ENCODE data around the gene GALNT7.

Gene GALNT7

GRCh38 chr4:173274744-173275143, 106.1 kb downstream of the GALNT7 start:
- H3K9ac ChIP-seq (ENCODE audit: low read depth, low read length, poor library complexity) = no peak overlapping the region
- H3K18ac ChIP-seq (ENCODE audit: low read length) = no peak overlapping the region
- no peak overlapping the region for H2AK5ac ChIP-seq (ENCODE audit: low read depth, low read length)
- H3K4me3 ChIP-seq (ENCODE audit: low read length in 2 of 2) = no peak overlapping the region
- peaks cover 2 to 3% of the 10 kb centered on the region in 2 donors for H3K36me3 ChIP-seq (replicated peaks in 1 of 2; ENCODE audit: control insufficient read depth in 2 of 2, insufficient read depth in 2 of 2, low read length in 2 of 2)
- H2AFZ ChIP-seq (ENCODE audit: low read length) = no peak overlapping the region
- no peak overlapping the region for H4K8ac ChIP-seq (ENCODE audit: low read depth, low read length)
- peaks cover 2% of the 10 kb centered on the region for H3K79me1 ChIP-seq (ENCODE audit: low read depth, low read length)
- no peak overlapping the region for H2BK5ac ChIP-seq (ENCODE audit: low read length)
- WGBS, 2 donors (ENCODE audit: extremely low coverage in 2 of 2, insufficient read length in 2 of 2, insufficient replicate concordance in 1 of 2) = no CpG with 5 or more reads among the region's 4 CpGs
- no peak overlapping the region for H3K4ac ChIP-seq (ENCODE audit: low read length)
- no peaks in the 10 kb centered on the region for H3K27me3 ChIP-seq (ENCODE audit: control insufficient read depth in 3 of 3, insufficient read depth in 3 of 3, low read depth in 1 of 3, low read length in 3 of 3)
- peaks cover 5 to 6% of the 10 kb centered on the region in 2 donors for H3K9me3 ChIP-seq (replicated peaks in 1 of 2; ENCODE audit: control insufficient read depth in 2 of 2, insufficient read depth in 1 of 2, low read depth in 1 of 2, low read length in 2 of 2)
- H3K23ac ChIP-seq (ENCODE audit: low read depth, low read length, poor library complexity) = no peak overlapping the region
- H2BK120ac ChIP-seq (ENCODE audit: low read depth, low read length) = no peak overlapping the region
- H3K4me2 ChIP-seq (ENCODE audit: insufficient read depth, low read length, poor library complexity, severe bottlenecking) = no peak overlapping the region
- no peak overlapping the region for H3K27ac ChIP-seq (replicated peaks; ENCODE audit: low read length)
- no peak overlapping the region for H3K14ac ChIP-seq (ENCODE audit: low read length)
- peaks cover 0 to 2% of the 10 kb centered on the region in 2 donors for H3K4me1 ChIP-seq (ENCODE audit: control insufficient read depth in 2 of 2, insufficient read depth in 1 of 2, low read depth in 1 of 2, low read length in 2 of 2)
- no peak overlapping the region for H2BK12ac ChIP-seq (ENCODE audit: low read length)
- H4K91ac ChIP-seq (ENCODE audit: low read depth, low read length, poor library complexity) = no peak overlapping the region
- H2BK15ac ChIP-seq (ENCODE audit: low read length) = no peak overlapping the region
- DNase-seq (ENCODE audit: low spot score) = no peak

DNA sequence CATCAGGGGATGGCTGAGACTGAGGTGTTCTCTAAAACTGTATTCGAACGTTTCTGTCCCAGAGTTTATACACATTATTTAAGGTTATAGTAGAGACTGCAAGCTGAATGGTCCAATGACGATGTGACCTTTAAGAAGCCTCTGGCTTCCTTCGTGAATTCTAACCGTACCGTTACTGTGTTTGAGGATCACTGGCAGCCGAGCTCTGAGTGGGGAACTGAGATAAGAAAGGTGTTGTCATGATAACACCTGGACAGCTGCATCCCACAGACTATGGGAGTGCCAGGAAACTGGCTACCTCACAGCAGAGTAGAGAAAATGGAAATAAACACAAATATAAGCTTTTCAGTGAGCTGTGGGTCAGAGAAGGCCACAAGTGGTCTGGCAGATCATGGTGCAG, 106.5 kb downstream of the GALNT7 start:
- Histone ChIP-seq H3K4me2 (ENCODE audit: insufficient read depth, low read length, poor library complexity, severe bottlenecking) (no peak overlapping the region), H3K14ac (ENCODE audit: low read length) (no peak overlapping the region), H3K36me3 (replicated peaks in 1 of 2; ENCODE audit: control insufficient read depth in 2 of 2, insufficient read depth in 2 of 2, low read length in 2 of 2) (peaks cover 2 to 3% of the 10 kb centered on the region in 2 donors), H3K27ac (replicated peaks; ENCODE audit: low read length) (no peak overlapping the region), H4K8ac (ENCODE audit: low read depth, low read length) (no peak overlapping the region), H3K79me1 (ENCODE audit: low read depth, low read length) (peaks cover 2% of the 10 kb centered on the region), H4K91ac (ENCODE audit: low read depth, low read length, poor library complexity) (no peak overlapping the region), H2BK12ac (ENCODE audit: low read length) (no peak overlapping the region), H2AFZ (ENCODE audit: low read length) (no peak overlapping the region), H2BK5ac (ENCODE audit: low read length) (no peak overlapping the region), H3K4ac (ENCODE audit: low read length) (no peak overlapping the region), H3K27me3 (ENCODE audit: control insufficient read depth in 3 of 3, insufficient read depth in 3 of 3, low read depth in 1 of 3, low read length in 3 of 3) (no peaks in the 10 kb centered on the region), H3K9ac (ENCODE audit: low read depth, low read length, poor library complexity) (no peak overlapping the region), H3K18ac (ENCODE audit: low read length) (no peak overlapping the region), H2BK120ac (ENCODE audit: low read depth, low read length) (no peak overlapping the region), H2AK5ac (ENCODE audit: low read depth, low read length) (no peak overlapping the region), H3K9me3 (replicated peaks in 1 of 2; ENCODE audit: control insufficient read depth in 2 of 2, insufficient read depth in 1 of 2, low read depth in 1 of 2, low read length in 2 of 2) (peaks cover 6 to 7% of the 10 kb centered on the region in 2 donors), H2BK15ac (ENCODE audit: low read length) (no peak overlapping the region), H3K4me1 (ENCODE audit: control insufficient read depth in 2 of 2, insufficient read depth in 1 of 2, low read depth in 1 of 2, low read length in 2 of 2) (peaks cover 0 to 2% of the 10 kb centered on the region in 2 donors), H3K23ac (ENCODE audit: low read depth, low read length, poor library complexity) (no peak overlapping the region), H3K4me3 (ENCODE audit: low read length in 2 of 2) (peak overlapping the region in 1 of 2 donors; percentile 46)
- no CpG with 5 or more reads among the region's 7 CpGs for WGBS, 2 donors (ENCODE audit: extremely low coverage in 2 of 2, insufficient read length in 2 of 2, insufficient replicate concordance in 1 of 2)
- no peak for DNase-seq (ENCODE audit: low spot score)

- H3K36me3 ChIP-seq (replicated peaks in 1 of 2; ENCODE audit: control insufficient read depth in 2 of 2, insufficient read depth in 2 of 2, low read length in 2 of 2) = peaks cover 2 to 3% of the 10 kb centered on the region in 2 donors
- H3K14ac ChIP-seq (ENCODE audit: low read length) = no peak overlapping the region
- DNase-seq (ENCODE audit: low spot score) = no peak
- no peak overlapping the region for H2BK120ac ChIP-seq (ENCODE audit: low read depth, low read length)
- no peak overlapping the region for H3K9ac ChIP-seq (ENCODE audit: low read depth, low read length, poor library complexity)
- no peak overlapping the region for H2BK12ac ChIP-seq (ENCODE audit: low read length)
- H3K23ac ChIP-seq (ENCODE audit: low read depth, low read length, poor library complexity) = no peak overlapping the region
- H3K4me2 ChIP-seq (ENCODE audit: insufficient read depth, low read length, poor library complexity, severe bottlenecking) = no peak overlapping the region
- H3K9me3 ChIP-seq (replicated peaks in 1 of 2; ENCODE audit: control insufficient read depth in 2 of 2, insufficient read depth in 1 of 2, low read depth in 1 of 2, low read length in 2 of 2) = peaks cover 6 to 20% of the 10 kb centered on the region in 2 donors
- no peak overlapping the region for H4K8ac ChIP-seq (ENCODE audit: low read depth, low read length)
- H2AFZ ChIP-seq (ENCODE audit: low read length) = no peak overlapping the region
- no peaks in the 10 kb centered on the region for H3K27me3 ChIP-seq (ENCODE audit: control insufficient read depth in 3 of 3, insufficient read depth in 3 of 3, low read depth in 1 of 3, low read length in 3 of 3)
- H3K4ac ChIP-seq (ENCODE audit: low read length) = no peak overlapping the region
- H2AK5ac ChIP-seq (ENCODE audit: low read depth, low read length) = no peak overlapping the region
- no peak overlapping the region for H2BK5ac ChIP-seq (ENCODE audit: low read length)
- H3K4me3 ChIP-seq (ENCODE audit: low read length in 2 of 2) = no peak overlapping the region
- no CpG with 5 or more reads among the region's 2 CpGs for WGBS, 2 donors (ENCODE audit: extremely low coverage in 2 of 2, insufficient read length in 2 of 2, insufficient replicate concordance in 1 of 2)
- H3K4me1 ChIP-seq (ENCODE audit: control insufficient read depth in 2 of 2, insufficient read depth in 1 of 2, low read depth in 1 of 2, low read length in 2 of 2) = peaks cover 0 to 5% of the 10 kb centered on the region in 2 donors
- no peak overlapping the region for H3K27ac ChIP-seq (replicated peaks; ENCODE audit: low read length)
- H4K91ac ChIP-seq (ENCODE audit: low read depth, low read length, poor library complexity) = no peak overlapping the region
- H3K18ac ChIP-seq (ENCODE audit: low read length) = no peak overlapping the region
- peaks cover 2% of the 10 kb centered on the region for H3K79me1 ChIP-seq (ENCODE audit: low read depth, low read length)
- H2BK15ac ChIP-seq (ENCODE audit: low read length) = no peak overlapping the region
Measured at GRCh38 chr4:173277340-173277739, 108.7 kb downstream of the GALNT7 start.

DNA sequence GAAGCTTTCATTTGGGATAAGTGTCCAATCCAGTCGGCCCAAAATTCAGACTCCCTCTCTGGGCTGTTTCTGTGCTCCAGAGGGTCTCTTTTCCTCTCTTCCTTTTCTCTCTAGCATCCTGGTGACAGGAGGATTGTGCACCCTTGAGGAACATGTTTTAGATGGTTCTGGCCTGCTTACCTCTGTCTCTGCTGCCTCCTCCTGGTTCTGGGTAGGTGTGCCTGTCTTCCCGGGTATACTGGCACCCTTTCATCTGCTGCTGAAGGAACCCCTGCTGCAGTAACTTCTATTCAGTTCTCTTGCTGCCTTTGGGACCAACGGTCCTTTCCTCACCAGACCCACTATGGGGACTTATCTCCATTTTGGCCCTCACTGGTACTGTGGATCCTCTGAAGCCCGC, 112.4 kb downstream of the GALNT7 start:
- Histone ChIP-seq H2AK5ac (ENCODE audit: low read depth, low read length) (no peak overlapping the region), H3K18ac (ENCODE audit: low read length) (peak overlapping the region; percentile 7)

More for the DNA sequence above, 112.4 kb downstream of the GALNT7 start:
- no peak for DNase-seq (ENCODE audit: low spot score)
- H3K79me1 ChIP-seq (ENCODE audit: low read depth, low read length) = peaks cover 3% of the 10 kb centered on the region
- H3K23ac ChIP-seq (ENCODE audit: low read depth, low read length, poor library complexity) = no peak overlapping the region
- no peak overlapping the region for H4K8ac ChIP-seq (ENCODE audit: low read depth, low read length)
- peaks cover 0 to 5% of the 10 kb centered on the region in 2 donors for H3K4me1 ChIP-seq (ENCODE audit: control insufficient read depth in 2 of 2, insufficient read depth in 1 of 2, low read depth in 1 of 2, low read length in 2 of 2)
- WGBS, 2 donors (ENCODE audit: extremely low coverage in 2 of 2, insufficient read length in 2 of 2, insufficient replicate concordance in 1 of 2) = no CpG with 5 or more reads among the region's 4 CpGs
- H4K91ac ChIP-seq (ENCODE audit: low read depth, low read length, poor library complexity) = no peak overlapping the region
- H2BK120ac ChIP-seq (ENCODE audit: low read depth, low read length) = peak overlapping the region; percentile 61
- H3K4me2 ChIP-seq (ENCODE audit: insufficient read depth, low read length, poor library complexity, severe bottlenecking) = no peak overlapping the region
- no peak overlapping the region for H3K4me3 ChIP-seq (ENCODE audit: low read length in 2 of 2)
- peak overlapping the region; percentile 43 for H2BK5ac ChIP-seq (ENCODE audit: low read length)
- no peak overlapping the region for H3K9ac ChIP-seq (ENCODE audit: low read depth, low read length, poor library complexity)
- no peak overlapping the region for H3K14ac ChIP-seq (ENCODE audit: low read length)
- no peak overlapping the region for H2BK15ac ChIP-seq (ENCODE audit: low read length)
- H2AFZ ChIP-seq (ENCODE audit: low read length) = no peak overlapping the region
- no peaks in the 10 kb centered on the region for H3K27me3 ChIP-seq (ENCODE audit: control insufficient read depth in 3 of 3, insufficient read depth in 3 of 3, low read depth in 1 of 3, low read length in 3 of 3)
- no peaks in the 10 kb centered on the region for H3K36me3 ChIP-seq (replicated peaks in 1 of 2; ENCODE audit: control insufficient read depth in 2 of 2, insufficient read depth in 2 of 2, low read length in 2 of 2)
- H2BK12ac ChIP-seq (ENCODE audit: low read length) = no peak overlapping the region
- no peak overlapping the region for H3K4ac ChIP-seq (ENCODE audit: low read length)
- peaks cover 1 to 45% of the 10 kb centered on the region in 2 donors for H3K9me3 ChIP-seq (replicated peaks in 1 of 2; ENCODE audit: control insufficient read depth in 2 of 2, insufficient read depth in 1 of 2, low read depth in 1 of 2, low read length in 2 of 2)
- H3K27ac ChIP-seq (replicated peaks; ENCODE audit: low read length) = no peak overlapping the region

Data from neuronal stem cell (in vitro differentiated cells).